HCT116 (cell line): ENCODE data around the gene TUBA3E.
"Not testable (repeated sequence)": the region's sequence is repeated elsewhere in the genome, so short reads cannot be mapped to it uniquely, and the experiment has no call there.

Experiments used
- CTCF ChIP-seq, 3 experiments: fragments of 200-600 bp in 1 of 3; sonication (generic) in 1 of 3; IDR thresholded peaks in 2 of 3; conservative IDR thresholded peaks in 1 of 3; 2 replicates each; pipeline ENCODE4 v1.5.1; 2012 to 2017; ENCODE audit warnings: low read depth in 2 of 3, low read length in 2 of 3, antibody characterized with exemption in 1 of 3, borderline replicate concordance in 1 of 3, control low read depth in 1 of 3, mild to moderate bottlenecking in 1 of 3, mixed read lengths in 1 of 3, mixed run types in 1 of 3, moderate library complexity in 1 of 3; ENCODE audit not compliant: insufficient read depth in 1 of 3
- ELF1 ChIP-seq: IDR thresholded peaks from 2 replicates; pipeline ENCODE4 v1.6.1; 2012; ENCODE audit warnings: low read depth, borderline replicate concordance
- EZH2 ChIP-seq: fragments of 200-600 bp; sonication (generic); IDR thresholded peaks from 2 replicates; pipeline ENCODE4 v1.6.1; 2017; ENCODE audit warnings: antibody characterized with exemption, mixed run types
- POLR2A ChIP-seq: IDR thresholded peaks from 2 replicates; pipeline ENCODE4 v1.7.0; 2011; ENCODE audit warnings: borderline replicate concordance; ENCODE audit not compliant: insufficient read depth, insufficient read length; ENCODE audit errors: extremely low read depth
- POLR2AphosphoS5 ChIP-seq: IDR thresholded peaks from 2 replicates; pipeline ENCODE4 v1.6.1; 2011; ENCODE audit warnings: mild to moderate bottlenecking, low read depth, low read length, moderate library complexity
- SIN3A ChIP-seq: IDR thresholded peaks from 2 replicates; pipeline ENCODE4 v1.6.1; 2012; ENCODE audit warnings: low read depth
- SP1 ChIP-seq: IDR thresholded peaks from 2 replicates; pipeline ENCODE4 v1.6.1; 2012; ENCODE audit warnings: low read depth
- TF ChIP-seq, protein P1 (sequence below): IDR thresholded peaks from 2 replicates; pipeline ENCODE4 v1.6.1; 2012; ENCODE audit warnings: low read depth

DNA sequence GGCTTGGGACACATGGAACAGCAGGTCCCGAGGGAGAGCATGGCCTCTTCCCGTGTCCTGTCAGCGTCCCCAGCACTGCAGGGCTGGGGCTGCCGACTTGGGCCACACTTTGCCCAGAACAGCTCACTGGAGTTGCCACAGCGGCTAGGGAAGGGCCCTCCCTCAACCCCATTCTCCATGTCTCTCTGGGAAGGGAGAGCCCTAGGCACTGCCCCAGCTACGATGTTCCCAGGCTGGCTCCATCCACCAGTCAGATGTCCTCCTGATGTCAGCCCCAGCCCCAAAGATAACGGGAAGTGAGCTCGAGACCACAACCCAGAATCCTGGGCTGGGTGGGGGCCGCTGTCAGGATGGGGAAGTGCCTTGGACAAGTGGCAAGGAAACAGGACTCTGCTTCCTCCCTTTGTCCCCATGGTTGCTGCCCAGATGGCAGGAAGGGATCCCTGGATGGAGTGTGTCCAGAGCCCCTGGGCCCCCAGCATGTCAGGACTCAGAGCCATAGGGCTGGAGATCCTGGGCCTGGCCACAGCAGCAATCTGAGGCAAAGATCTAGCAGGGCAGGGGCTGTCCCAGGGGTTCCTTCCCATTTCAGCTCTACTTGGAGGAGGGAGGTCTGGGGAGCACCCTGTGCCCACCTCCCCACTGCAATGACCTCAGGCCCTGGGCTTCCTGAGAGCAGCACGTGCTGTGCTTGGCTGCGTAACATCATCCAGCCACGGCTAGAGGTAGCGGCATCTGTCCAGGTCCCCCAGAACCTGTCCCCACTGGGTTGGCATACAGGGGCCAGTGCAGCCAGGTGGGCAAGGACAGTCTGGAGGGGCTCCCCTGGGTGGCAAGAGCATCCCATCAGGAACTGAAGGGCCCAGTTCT is 55.6 kb downstream of the TUBA3E start:
- TF ChIP-seq CTCF (IDR thresholded peaks at IDR 0.05 in 2 of 3, conservative IDR thresholded peaks at IDR 0.05 in 1 of 3; ENCODE audit: borderline replicate concordance in 1 of 3, insufficient read depth in 1 of 3, low read depth in 2 of 3, low read length in 2 of 3); POLR2A; SIN3A; POLR2AphosphoS5; EZH2; SP1; ELF1: not testable (repeated sequence)
- TF ChIP-seq, protein P1, sequence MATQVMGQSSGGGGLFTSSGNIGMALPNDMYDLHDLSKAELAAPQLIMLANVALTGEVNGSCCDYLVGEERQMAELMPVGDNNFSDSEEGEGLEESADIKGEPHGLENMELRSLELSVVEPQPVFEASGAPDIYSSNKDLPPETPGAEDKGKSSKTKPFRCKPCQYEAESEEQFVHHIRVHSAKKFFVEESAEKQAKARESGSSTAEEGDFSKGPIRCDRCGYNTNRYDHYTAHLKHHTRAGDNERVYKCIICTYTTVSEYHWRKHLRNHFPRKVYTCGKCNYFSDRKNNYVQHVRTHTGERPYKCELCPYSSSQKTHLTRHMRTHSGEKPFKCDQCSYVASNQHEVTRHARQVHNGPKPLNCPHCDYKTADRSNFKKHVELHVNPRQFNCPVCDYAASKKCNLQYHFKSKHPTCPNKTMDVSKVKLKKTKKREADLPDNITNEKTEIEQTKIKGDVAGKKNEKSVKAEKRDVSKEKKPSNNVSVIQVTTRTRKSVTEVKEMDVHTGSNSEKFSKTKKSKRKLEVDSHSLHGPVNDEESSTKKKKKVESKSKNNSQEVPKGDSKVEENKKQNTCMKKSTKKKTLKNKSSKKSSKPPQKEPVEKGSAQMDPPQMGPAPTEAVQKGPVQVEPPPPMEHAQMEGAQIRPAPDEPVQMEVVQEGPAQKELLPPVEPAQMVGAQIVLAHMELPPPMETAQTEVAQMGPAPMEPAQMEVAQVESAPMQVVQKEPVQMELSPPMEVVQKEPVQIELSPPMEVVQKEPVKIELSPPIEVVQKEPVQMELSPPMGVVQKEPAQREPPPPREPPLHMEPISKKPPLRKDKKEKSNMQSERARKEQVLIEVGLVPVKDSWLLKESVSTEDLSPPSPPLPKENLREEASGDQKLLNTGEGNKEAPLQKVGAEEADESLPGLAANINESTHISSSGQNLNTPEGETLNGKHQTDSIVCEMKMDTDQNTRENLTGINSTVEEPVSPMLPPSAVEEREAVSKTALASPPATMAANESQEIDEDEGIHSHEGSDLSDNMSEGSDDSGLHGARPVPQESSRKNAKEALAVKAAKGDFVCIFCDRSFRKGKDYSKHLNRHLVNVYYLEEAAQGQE, result not testable (repeated sequence)
